MCF 10A (cell line): ENCODE data around the gene PNN. TPM values are rescaled to one million over a fixed set of nuclear protein-coding genes. Genes with fewer than 3 reads are reported as not detected.
A peak's percentile ranks its signal among the peaks of the same experiment; 100 is the strongest.

Experiments used
- BruUV-seq: library from RNA; stranded (reverse); fragments of 400-500 nt; replicated peaks from 2 replicates; lab custom pipeline; 2021; lab: Mats Ljungman, UMichigan
- CTCF ChIA-PET: fragments of 300-600 bp; sonication (Branson Sonifier 250); formaldehyde crosslinking; extraction: SDS; loops from one replicate; lab custom pipeline; 2021; ENCODE audit warnings: antibody characterized with exemption, inconsistent platforms; lab: Yijun Ruan, JAX
- POLR2A ChIA-PET: fragments of 300-600, 350-650 bp; sonication (Branson Sonifier 250); formaldehyde crosslinking; extraction: SDS; loops from one replicate; lab custom pipeline; 2020; ENCODE audit warnings: antibody characterized with exemption, inconsistent platforms; lab: Yijun Ruan, JAX
- DNase-seq: peaks from one replicate; pipeline ENCODE4 v3.0.0-alpha.2; 2018; ENCODE audit not compliant: unreplicated experiment
- H3K27ac Mint-ChIP-seq: one replicate; pipeline ENCODE4 v1.8.0; 2022; ENCODE audit warnings: mild to moderate bottlenecking, low read depth, mixed read lengths; ENCODE audit not compliant: unreplicated experiment
- H3K27me3 Mint-ChIP-seq: one replicate; pipeline ENCODE4 v1.8.0; 2022; ENCODE audit warnings: mixed read lengths; ENCODE audit not compliant: insufficient read depth, unreplicated experiment
- H3K36me3 Mint-ChIP-seq: one replicate; pipeline ENCODE4 v1.8.0; 2022; ENCODE audit warnings: mild to moderate bottlenecking, moderate library complexity, mixed read lengths; ENCODE audit not compliant: insufficient read depth, unreplicated experiment
- H3K4me1 Mint-ChIP-seq: one replicate; pipeline ENCODE4 v1.8.0; 2022; ENCODE audit warnings: mixed read lengths; ENCODE audit not compliant: insufficient read depth, unreplicated experiment
- H3K4me3 Mint-ChIP-seq: one replicate; pipeline ENCODE4 v1.8.0; 2022; ENCODE audit warnings: mild to moderate bottlenecking, moderate library complexity, mixed read lengths; ENCODE audit not compliant: unreplicated experiment
- H3K9me3 Mint-ChIP-seq: one replicate; pipeline ENCODE4 v1.8.0; 2022; ENCODE audit warnings: mixed read lengths; ENCODE audit not compliant: unreplicated experiment
- intact Hi-C: fragments of 100-400 bp; cut with micrococcal nuclease; formaldehyde crosslinking; loops from 2 replicates; pipeline ENCODE4 v1.14.1; 2022
- total RNA-seq: library from RNA; stranded (reverse); gene quantifications from 2 replicates; pipeline ENCODE4 v1.2.3, GENCODE V29; 2022
- TF ChIP-seq, protein P1 (sequence below): fragments of 200-600 bp; IDR thresholded peaks from one replicate; pipeline ENCODE4 v1.8.0; 2022; ENCODE audit warnings: antibody characterized with exemption, mild to moderate bottlenecking; ENCODE audit not compliant: unreplicated experiment

PNN gene
- total RNA-seq, 1 experiment from 2014 or later, result 96.7 TPM

DNA sequence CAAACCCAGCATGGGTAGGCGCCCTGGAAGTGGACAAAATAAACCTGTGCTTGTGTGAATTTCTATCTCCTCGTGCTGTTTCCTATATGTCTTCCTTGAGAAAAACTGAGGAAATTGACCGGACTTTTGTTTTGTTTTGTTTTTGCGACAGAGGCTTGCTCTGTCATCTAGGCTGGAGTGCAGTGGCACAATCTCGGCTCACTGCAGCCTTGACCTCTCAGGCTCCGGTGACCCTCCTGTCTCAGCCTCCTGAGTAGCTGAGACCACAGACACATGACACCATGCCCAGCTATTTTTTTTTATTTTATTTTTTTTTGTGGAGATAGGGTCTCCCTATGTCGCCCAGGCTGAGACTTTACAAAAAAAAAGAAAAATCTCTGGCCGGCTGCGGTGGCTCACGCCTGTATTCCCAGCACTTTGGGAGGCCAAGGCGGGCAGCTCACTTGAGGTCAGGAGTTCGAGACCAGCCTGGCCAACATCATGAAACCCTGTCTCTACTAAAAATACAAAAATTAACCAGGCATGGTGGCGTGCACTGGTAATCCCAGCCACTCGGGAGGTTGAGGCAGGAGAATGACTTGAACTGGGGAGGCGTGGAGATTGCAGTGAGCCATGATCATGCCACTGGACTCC, 36.2 kb downstream of the PNN start:
- Mint-ChIP-seq H3K27ac (no peak overlapping the region), H3K4me3 (no peak overlapping the region), H3K27me3 (no peaks in the 10 kb centered on the region), H3K4me1 (peaks cover 8% of the 10 kb centered on the region), H3K36me3 (no peaks in the 10 kb centered on the region), H3K9me3 (no peaks in the 10 kb centered on the region)
- ChIA-PET POLR2A (interaction anchor here (0.6 to 1.6 kb wide), 2 partner anchors 23 to 642 kb away, joined by 3 to 9 read pairs; no protein-coding TSS in a partner anchor), CTCF (interaction anchor here (0.6 to 1.4 kb wide), 2 partner anchors 9 to 18 kb away, joined by 4 to 5 read pairs; no protein-coding TSS in a partner anchor)
- no TSS peak for BruUV-seq
- intact Hi-C loops, result no loop called here
- TF ChIP-seq, protein P1, sequence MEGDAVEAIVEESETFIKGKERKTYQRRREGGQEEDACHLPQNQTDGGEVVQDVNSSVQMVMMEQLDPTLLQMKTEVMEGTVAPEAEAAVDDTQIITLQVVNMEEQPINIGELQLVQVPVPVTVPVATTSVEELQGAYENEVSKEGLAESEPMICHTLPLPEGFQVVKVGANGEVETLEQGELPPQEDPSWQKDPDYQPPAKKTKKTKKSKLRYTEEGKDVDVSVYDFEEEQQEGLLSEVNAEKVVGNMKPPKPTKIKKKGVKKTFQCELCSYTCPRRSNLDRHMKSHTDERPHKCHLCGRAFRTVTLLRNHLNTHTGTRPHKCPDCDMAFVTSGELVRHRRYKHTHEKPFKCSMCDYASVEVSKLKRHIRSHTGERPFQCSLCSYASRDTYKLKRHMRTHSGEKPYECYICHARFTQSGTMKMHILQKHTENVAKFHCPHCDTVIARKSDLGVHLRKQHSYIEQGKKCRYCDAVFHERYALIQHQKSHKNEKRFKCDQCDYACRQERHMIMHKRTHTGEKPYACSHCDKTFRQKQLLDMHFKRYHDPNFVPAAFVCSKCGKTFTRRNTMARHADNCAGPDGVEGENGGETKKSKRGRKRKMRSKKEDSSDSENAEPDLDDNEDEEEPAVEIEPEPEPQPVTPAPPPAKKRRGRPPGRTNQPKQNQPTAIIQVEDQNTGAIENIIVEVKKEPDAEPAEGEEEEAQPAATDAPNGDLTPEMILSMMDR, result no peak
- DNase-seq, result no peak

DNA sequence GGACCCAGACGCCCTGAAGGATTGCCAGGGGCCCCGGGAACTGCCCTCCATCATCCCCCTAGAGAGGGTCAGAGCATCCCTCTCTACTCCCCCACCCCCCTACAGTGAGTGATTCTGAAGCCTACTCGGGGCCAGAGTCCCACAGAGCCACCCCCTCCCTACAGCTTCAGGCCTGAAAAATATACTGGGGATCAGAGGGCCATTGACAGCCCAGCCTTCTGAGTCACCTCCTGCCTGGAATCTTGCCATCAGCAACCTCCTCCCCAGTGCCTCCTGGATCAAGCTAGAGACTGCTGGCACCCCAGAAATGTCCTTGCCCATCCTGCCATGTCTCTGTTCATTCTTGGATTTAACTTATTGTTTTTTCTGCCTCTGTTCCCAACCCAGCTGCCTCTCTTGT, 37.0 kb downstream of the PNN start:
- peak; percentile 46 for DNase-seq
- H3K27ac Mint-ChIP-seq, result no peak overlapping the region

DNA sequence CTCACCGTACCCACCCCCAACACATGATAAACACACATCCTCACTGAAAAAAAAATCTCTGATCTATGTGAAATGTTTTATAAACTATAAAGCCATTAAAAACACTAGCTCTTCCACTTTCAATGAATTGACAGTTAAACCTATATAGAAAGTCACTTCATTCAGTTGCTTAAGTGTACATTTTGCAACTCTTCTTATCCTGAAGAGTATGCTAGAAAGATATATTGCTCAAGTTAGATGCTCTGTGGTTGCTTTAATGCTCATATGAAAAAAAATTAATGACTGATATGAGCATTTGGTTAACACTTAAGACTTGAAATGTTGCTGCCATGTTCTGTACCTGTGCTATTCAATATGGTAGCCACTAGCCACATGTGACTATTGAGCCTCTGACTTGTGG, 37.6 kb downstream of the PNN start:
- peaks cover 14% of the 10 kb centered on the region for H3K4me1 Mint-ChIP-seq
- H3K36me3 Mint-ChIP-seq, result no peaks in the 10 kb centered on the region
- TF ChIP-seq, protein P1, result no peak

More for the DNA sequence above, 37.0 kb downstream of the PNN start:
- intact Hi-C loops, result no loop called here
- Mint-ChIP-seq H3K9me3 (no peaks in the 10 kb centered on the region), H3K27me3 (no peaks in the 10 kb centered on the region), H3K36me3 (no peaks in the 10 kb centered on the region), H3K4me1 (peaks cover 10% of the 10 kb centered on the region), H3K4me3 (no peak overlapping the region)
- CTCF ChIA-PET, result interaction anchor here (1.4 kb wide), 1 partner anchor 10 kb away, joined by 5 read pairs; no protein-coding TSS in a partner anchor
- POLR2A ChIA-PET, result interaction anchor here (0.6 to 1.6 kb wide), 4 partner anchors 10 to 643 kb away, joined by 3 to 9 read pairs (median 4); no protein-coding TSS in a partner anchor
- TF ChIP-seq, protein P1, result no peak
- BruUV-seq, result no TSS peak

DNA sequence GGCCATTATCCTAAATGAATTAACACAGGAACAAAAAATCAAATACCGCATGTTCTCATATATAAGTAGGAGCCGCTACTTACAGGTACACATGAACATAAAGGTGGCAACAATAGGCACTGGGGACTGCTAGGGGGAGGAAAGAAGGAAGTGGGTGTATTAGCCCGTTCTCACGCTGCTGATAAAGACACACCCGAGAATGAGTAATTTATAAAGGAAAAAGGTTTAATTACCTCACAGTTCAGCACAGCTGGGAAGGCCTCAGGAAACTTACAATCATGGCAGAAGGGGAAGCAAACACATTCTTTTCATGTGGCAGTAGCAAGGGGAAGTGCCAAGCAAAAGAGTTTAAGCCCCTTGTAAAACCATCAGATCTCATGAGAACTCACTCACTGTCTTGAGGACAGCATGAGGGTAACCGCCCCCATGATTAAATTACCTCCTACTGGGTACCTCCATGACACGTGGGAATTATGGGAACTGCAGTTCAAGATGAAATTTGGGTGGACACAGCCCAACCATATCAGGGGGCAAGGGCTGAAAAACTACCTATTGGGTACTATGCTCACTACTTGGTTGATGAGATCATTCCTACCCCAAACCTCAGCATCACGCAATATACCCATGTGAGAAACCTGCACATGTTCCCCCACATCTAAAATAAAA, 42.3 kb downstream of the PNN start:
- no peaks in the 10 kb centered on the region for H3K9me3 Mint-ChIP-seq
- TF ChIP-seq, protein P1, result no peak
- no peak for DNase-seq
- no peak overlapping the region for H3K27ac Mint-ChIP-seq
- intact Hi-C loops, result no loop called here
- no peak overlapping the region for H3K4me3 Mint-ChIP-seq
- H3K36me3 Mint-ChIP-seq, result no peaks in the 10 kb centered on the region
- BruUV-seq, result no TSS peak
- ChIA-PET CTCF (interaction anchor here (0.6 kb wide), 1 partner anchor 235 kb away, joined by 5 read pairs; no protein-coding TSS in a partner anchor), POLR2A (interaction anchor here (0.9 to 1.9 kb wide), 4 partner anchors 42 to 49 kb away, joined by 3 to 7 read pairs (median 4); partner anchors contain the start of gene PNN)
- H3K4me1 Mint-ChIP-seq, result peaks cover 17% of the 10 kb centered on the region
- no peaks in the 10 kb centered on the region for H3K27me3 Mint-ChIP-seq

More for the DNA sequence above, 37.6 kb downstream of the PNN start:
- BruUV-seq, result no TSS peak
- DNase-seq, result no peak
- intact Hi-C loops, result no loop called here
- Mint-ChIP-seq H3K4me3 (no peak overlapping the region), H3K27me3 (no peaks in the 10 kb centered on the region), H3K9me3 (no peaks in the 10 kb centered on the region), H3K27ac (no peak overlapping the region)
- POLR2A ChIA-PET, result interaction anchor here (0.6 to 1.6 kb wide), 3 partner anchors 10 to 88 kb away, joined by 3 to 9 read pairs (median 4); no protein-coding TSS in a partner anchor
- CTCF ChIA-PET, result interaction anchor here (1.4 kb wide), 1 partner anchor 11 kb away, joined by 5 read pairs; no protein-coding TSS in a partner anchor
